ENCODE results near the gene ID2.

Gene ID2

DNA sequence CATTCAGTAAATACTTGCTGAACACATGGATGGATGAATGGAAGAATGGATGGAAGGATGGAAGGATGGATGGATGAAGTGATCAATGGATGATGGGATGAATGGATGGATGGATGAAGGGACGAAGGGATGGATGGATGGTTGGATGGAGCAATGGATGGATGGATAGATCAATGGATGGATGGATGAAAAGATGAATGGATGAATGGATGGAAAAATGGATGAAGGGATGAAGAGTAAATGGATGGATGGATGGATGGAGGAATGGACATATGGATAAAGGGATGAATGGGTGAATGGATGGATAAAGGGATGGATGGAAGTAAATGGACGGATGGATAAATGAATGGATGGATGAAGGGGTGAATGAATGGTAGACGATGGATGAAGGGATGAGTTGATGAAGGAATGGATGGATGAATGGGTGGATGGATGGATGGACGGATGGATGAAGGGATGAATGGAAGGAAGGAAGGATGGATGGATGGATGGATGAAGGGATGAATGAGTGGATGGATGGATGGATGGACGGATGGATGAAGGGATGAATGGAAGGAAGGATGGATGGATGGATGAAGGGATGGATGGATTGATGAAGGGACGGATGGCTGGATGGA, 13.9 kb upstream of the ID2 start:
- DNase-seq, result no peak

- DNase-seq, result peak in 27 of 56 donors; percentile 9 to 73 (median 29)
Observed at GRCh38 chr2:8669157-8669817, 12.6 kb upstream of the ID2 start.

- no peak for DNase-seq
Observed at GRCh38 chr2:8670580-8670979, 11.3 kb upstream of the ID2 start.

- DNase-seq, result no peak
Observed at GRCh38 chr2:8671176-8671575, 10.7 kb upstream of the ID2 start.

DNA sequence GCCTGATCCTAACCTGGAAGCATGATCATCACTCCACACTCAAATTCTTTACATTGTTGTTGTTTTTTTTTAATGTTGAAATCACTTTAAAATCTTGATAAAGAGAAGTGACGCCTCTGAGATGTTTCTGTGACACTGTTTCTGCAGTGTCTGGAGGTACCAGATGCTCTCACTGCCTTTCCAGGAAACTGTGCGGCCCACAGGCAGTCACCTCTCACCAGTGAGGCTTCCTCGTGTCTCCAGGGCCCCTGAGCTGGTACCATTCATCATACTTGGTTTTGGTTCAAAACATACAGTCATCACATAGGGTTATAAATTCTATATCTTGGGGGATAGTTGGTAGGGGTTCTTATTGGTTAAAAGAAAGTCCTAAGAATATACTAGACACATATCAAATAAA, 10.1 kb upstream of the ID2 start:
- no peak for DNase-seq

DNA sequence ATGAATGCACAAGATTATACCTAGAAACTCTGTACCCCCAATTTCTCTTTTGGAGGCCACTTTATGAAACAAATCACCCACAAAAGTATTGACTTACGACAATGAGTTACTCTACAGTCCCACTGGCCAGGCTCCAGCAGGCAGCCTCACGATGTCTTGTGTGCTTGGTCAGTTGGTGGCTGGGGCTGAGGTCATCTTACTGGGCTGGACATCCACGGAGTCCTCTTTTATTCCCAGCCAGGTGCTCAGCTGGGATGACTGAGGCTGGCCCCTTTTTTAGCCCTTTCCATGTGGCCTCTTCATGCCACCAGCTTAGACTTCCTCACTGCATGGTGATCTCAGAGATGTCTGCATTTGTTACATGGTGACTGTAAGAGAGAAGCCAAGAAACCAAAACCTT, 8.9 kb upstream of the ID2 start:
- no peak for DNase-seq

GRCh38 chr2:8673381-8673780, 8.5 kb upstream of the ID2 start:
- no peak for DNase-seq

GRCh38 chr2:8674420-8675009, 7.3 kb upstream of the ID2 start:
- DNase-seq, result no peak

DNA sequence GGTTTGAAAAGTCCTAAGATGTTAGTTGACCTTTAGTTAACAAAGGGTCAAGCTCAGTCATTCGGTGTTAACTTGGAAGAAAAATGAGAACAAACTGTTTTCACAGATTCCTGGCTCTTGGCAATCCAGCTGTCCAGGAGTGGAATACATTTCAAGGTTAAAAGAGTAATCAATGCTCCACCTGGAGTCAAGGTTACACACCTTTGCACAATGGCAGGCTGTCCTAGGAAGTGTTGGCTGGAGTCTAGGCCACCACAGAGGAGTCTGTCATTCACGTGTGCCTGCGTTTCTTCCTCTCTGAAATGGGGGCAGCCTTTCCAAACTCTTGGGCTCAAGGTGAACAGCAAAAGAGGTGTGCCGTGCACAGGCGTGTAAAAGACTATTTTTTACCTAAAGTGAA, 6.3 kb upstream of the ID2 start:
- DNase-seq, result no peak

- peak in 54 of 56 donors; percentile 10 to 91 (median 81) for DNase-seq
Observed at GRCh38 chr2:8676191-8676920, 5.5 kb upstream of the ID2 start.

DNA sequence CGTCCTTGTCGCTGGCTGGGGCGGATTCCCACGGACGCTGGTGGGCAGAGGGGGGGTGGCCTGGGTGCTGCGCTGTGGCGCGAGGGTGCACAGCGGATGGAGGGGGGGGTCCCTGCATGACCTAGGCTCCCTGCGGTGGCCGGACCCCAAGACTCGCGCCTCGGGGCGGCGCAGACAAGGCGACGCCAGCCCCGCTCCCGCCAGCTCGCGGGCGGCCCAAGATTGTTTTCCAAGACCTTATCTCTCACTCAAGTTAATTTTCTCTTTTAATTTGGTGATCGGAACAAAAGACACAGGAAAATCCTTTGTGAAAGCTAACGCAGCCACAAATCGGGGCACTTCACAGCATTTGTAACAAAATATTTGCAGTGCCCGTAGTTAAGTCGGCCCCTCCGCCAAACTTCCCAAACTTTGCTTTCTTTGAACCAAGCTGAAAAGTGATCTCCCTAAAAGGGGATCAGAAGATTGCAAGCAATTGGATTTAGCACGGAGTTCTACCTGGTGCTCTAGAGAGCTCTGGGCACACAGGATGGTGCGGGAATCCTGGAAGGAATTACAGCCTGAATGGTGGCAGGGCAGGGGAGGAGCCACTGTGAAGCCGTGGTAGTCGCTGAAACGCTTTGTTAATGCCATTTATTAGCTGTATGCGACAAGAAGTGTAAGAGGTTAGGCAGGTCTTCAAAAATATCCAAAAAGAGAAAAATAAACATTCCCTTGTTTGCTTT, 4.8 kb upstream of the ID2 start:
- DNase-seq, result peak in 4 of 56 donors; percentile 29 to 61 (median 44)

DNA sequence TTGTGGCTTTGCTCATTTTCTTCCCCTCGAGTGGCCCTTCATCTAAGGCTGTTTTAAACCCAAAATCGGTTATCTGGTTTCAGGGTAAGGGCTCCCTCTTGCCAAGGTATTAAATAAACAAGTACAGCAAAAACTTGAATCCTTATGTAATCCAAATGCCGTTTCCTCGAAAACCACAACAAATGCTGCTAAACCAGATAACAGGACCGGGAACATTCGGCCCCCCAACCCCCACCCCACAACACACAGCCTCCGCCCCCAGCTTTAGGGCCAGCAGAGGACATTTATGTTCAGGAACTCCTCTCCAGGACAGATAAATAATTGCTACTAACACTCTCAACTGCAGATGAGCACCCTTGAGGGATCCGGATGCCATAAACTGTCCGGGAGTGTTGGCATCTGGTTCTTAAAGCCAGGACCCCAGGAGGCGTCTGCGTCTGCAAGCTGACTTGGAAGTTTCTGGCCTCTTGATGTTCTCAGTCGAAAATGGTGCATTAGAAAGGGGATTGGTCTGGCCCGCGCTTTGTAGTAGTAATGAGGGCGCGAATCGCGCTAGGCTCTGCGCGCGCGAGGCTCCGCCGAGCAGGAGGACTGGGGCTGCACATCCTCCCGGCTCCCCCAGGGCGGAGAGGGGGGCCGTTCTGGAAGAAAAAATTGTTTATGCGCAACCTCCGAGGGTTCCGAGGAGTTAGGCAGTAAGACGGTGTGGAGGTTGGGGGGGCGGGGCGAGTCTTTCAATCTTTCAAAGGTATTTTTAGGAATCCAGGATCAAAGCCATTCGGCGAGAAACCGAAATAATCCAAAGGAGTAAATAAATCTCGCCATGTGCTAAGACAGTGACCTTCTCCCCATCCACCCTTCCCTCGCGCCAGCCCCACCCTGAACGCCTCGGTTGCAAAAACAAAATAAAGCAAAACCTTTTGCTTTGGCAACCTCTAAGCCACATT, 3.9 kb upstream of the ID2 start:
- DNase-seq, result peak in 20 of 56 donors; percentile 16 to 62 (median 31)

DNA sequence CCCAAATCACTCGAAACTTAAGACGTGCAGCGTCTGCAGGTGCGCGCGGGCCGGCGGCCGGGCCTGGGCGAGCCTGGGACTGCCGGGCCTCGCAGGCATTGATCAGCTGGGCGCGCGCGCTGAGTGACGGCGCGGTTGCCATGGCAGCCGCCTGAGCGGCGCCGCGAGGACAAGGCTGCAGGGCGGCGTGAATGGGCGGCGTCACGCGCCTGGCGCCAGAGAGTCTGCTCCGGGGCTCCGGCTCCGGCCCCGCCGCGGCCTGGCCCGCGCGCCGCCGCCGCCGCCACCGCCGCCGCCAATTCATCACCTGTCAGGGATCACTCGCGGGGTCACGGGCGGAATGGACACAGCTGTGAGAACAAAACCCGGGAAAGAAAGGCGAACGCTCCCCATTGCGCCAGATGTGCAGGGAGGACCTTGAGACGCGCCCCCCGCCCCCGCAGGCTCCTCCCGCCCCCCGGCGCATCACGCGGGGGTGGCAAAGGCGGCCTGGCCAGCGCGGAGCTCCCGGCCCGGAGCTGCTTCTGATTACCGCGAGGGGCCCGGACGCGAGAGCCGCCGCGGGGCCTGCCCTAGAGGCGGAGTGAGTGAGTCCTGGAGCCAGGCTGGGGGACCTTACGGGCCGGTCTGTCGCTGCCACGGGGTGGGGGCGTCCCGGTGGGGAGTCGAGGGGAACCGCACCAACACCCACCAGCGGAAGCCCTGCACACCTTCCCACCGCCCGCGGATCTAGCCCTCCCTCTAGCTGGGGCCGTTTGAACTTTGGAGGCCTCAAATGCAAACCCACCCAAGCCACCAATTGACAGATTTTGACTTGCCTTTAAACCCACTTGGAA, 2.9 kb upstream of the ID2 start:
- peak; percentile 26 to 94 (median 82) for DNase-seq

- no peak for DNase-seq
Observed at GRCh38 chr2:8679567-8679826, 2.4 kb upstream of the ID2 start.

- peak in 14 of 56 donors; percentile 9 to 35 (median 15) for DNase-seq
Observed at GRCh38 chr2:8679827-8680731, 1.8 kb upstream of the ID2 start.

DNA sequence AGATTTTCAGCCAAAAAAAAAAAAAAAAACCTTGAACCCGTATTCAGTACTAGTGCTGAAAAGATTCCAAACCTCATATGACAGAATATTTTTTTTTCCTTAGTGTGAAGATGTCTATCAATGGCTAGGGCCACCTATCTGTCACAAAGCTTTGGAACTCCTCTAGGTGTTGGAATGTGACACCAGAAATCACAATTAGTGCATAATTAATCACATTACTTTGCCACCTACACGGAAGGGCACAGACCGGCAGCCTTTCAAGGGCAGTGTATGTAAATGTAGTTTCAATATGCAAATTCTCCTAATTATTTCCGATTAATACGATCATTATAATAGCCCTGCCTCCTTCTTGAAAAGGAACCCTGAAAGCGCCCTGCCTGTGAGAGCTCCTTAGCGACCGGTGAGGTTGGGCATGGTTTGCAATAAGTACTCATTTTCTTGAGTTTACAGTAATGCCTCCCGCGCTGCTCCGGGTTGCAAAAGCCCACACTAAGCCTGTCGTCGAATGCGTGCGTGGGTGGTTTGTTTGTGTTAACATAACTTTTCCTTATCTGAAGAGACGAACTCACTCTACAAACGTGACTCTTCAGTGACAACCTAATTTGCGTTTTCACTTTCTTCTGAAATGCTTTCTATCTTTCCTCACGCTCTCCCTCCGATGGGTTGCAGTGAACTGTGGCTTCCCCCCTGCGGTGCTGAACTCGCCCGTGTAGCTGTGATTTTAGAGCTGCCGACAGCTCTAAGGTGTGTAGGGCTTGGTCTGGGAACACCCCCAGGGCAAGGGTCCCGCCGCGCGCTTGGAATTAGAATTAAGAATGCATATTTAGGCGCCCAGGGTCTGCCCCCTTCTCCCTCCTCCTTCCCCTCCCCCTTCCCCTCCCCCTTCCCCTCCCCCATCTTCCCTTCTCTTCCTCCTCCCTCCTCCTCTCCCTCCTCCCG, 765 bp upstream of the ID2 start:
- DNase-seq, result peak in 31 of 56 donors; percentile 30 to 80 (median 66)
